ENCODE measurements around the gene IDH3B. TPM values are rescaled to one million over a fixed set of nuclear protein-coding genes. Genes with fewer than 3 reads are reported as not detected.

The IDH3B gene
- total and polyA plus RNA-seq, 2 donors (not counting 3 experiments of a cell fraction or from before 2014, with no cell fraction given), result 86.9 to 177 TPM

GRCh38 chr20:2694519-2694918 is 30.5 kb upstream of the IDH3B start:
- H2AFZ ChIP-seq (ENCODE audit: low read depth, low read length), result no peak overlapping the region
- ChIA-PET POLR2A (no interaction called here), CTCF (interaction anchor here (2.4 kb wide), 1 partner anchor 49 kb away, joined by 9 read pairs; no protein-coding TSS in a partner anchor)
- peaks cover 2% of the 10 kb centered on the region for H4K20me1 ChIP-seq (replicated peaks; ENCODE audit: control insufficient read depth, extremely low read depth, insufficient read depth, low read length)
- no peaks in the 10 kb centered on the region for H3K79me2 ChIP-seq (ENCODE audit: control insufficient read depth, insufficient read depth, low read length)
- no peaks in the 10 kb centered on the region for H3K9me1 ChIP-seq (replicated peaks; ENCODE audit: control insufficient read depth, extremely low read depth, insufficient read depth, low read length)
- peaks cover 37 to 53% of the 10 kb centered on the region in 2 experiments for H3K27me3 ChIP-seq (ENCODE audit: control insufficient read depth in 2 of 2, insufficient read depth in 2 of 2, low read length in 2 of 2)
- no peaks in the 10 kb centered on the region for H3K9me3 ChIP-seq (replicated peaks; ENCODE audit: control insufficient read depth, insufficient read depth, low read length)
- DNase-seq (ENCODE audit: low read depth, low spot score) (no peak), FAIRE-seq (no peak)
- intact Hi-C loops (cut with micrococcal nuclease) (no loop called here), dilution Hi-C loops (cut with MboI; ENCODE audit: extremely low pct_ligation_motif_present, low sequenced_read_pairs) (no loop called here)
- H3K27ac ChIP-seq (ENCODE audit: insufficient read depth, low read depth, low read length), result no peak overlapping the region
- no peak overlapping the region for H3K4me3 ChIP-seq (replicated peaks in 1 of 3; ENCODE audit: insufficient read depth in 1 of 3, low read depth in 1 of 3, low read length in 3 of 3)
- no TSS peak for BruUV-seq (replicated peaks)
- TF ChIP-seq POLR2AphosphoS5 (IDR thresholded peaks at IDR 0.05; ENCODE audit: insufficient read depth, low read depth, low read length) (no peak), FOS (IDR thresholded peaks at IDR 0.05; ENCODE audit: borderline replicate concordance, insufficient read depth, low read length) (no peak), EZH2 (IDR thresholded peaks at IDR 0.05; ENCODE audit: borderline replicate concordance, low read depth, low read length, severe bottlenecking) (no peak), MAX (IDR thresholded peaks at IDR 0.05; ENCODE audit: insufficient read depth, insufficient read length) (no peak), JUN (IDR thresholded peaks at IDR 0.05; ENCODE audit: borderline replicate concordance, insufficient read depth, insufficient read length, low read depth) (no peak), GATA2 (IDR thresholded peaks at IDR 0.05; ENCODE audit: insufficient read depth, insufficient read length, low read depth, low read length) (no peak), MYC (IDR thresholded peaks at IDR 0.05; ENCODE audit: low read depth, low read length) (no peak), POLR2A (IDR thresholded peaks at IDR 0.05; ENCODE audit: low read depth, low read length) (no peak), CTCF (IDR thresholded peaks at IDR 0.05; ENCODE audit: extremely low read depth in 1 of 2, insufficient read depth in 1 of 2, low read depth in 1 of 2, low read length in 2 of 2) (no peak)
- no peaks in the 10 kb centered on the region for H3K36me3 ChIP-seq (ENCODE audit: control insufficient read depth in 2 of 2, extremely low read depth in 1 of 2, insufficient read depth in 2 of 2, low read length in 2 of 2)
- no peak overlapping the region for H3K9ac ChIP-seq (replicated peaks; ENCODE audit: extremely low read depth, insufficient read depth, low read length)
- peaks cover 4% of the 10 kb centered on the region for H3K4me1 ChIP-seq (ENCODE audit: control insufficient read depth, extremely low read depth, insufficient read depth, low read length)
- no peak overlapping the region for H3K4me2 ChIP-seq (ENCODE audit: insufficient read depth, low read length)
